ENCODE data around the gene MGAT3. TPM values are rescaled to one million over a fixed set of nuclear protein-coding genes. Genes with fewer than 3 reads are reported as not detected.

Gene MGAT3
- total RNA-seq, 1 experiment from 2014 or later, result 0.20 TPM

DNA sequence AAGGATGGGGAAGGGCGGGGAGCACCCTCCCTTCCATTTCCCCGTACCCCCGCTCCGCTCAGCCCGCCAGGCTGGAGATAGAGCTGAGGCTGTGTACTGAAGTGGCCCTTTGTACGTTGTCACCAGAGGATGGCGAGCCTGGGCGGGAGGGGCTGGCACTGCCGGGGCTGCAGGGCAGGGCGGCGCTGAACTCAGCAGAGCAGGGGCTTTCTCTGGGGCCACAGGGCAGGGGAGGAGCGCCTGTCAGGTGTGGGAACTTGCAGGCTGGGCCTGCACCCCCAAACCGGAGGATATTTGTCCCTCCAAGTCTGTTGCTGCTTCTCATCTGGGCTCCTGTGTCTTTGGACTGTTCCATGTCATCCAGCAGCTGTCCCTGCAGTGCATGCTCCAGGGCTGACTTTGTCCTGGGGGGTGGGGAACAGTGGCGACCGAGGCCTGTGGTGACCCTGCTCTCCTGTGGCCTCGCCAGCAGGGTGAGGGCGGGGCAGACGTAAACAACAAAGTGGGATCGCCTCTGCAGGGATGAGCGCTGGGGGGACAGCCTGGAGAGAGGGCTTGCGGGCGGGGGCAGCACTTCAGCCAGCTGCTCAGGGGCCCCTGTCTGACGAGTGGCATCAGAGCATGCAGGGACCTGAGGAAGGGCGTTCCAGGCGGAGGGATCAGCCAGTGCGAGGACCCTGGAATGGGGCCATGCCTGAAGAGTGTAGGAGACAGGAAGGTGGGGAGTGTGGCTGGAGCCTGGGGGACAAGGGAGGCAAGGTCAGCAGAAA is 13.1 kb downstream of the MGAT3 start:
- Histone ChIP-seq H3K9ac (ENCODE audit: low read length) (no peak overlapping the region), H3K27ac (ENCODE audit: low read depth, low read length) (no peak overlapping the region), H3K4me2 (ENCODE audit: low read length) (no peak overlapping the region), H2AFZ (ENCODE audit: low read depth, low read length, poor library complexity, severe bottlenecking) (no peak overlapping the region), H3K79me2 (ENCODE audit: insufficient read depth, low read length) (no peaks in the 10 kb centered on the region), H3K9me3 (ENCODE audit: control insufficient read depth in 1 of 2, insufficient read depth in 1 of 2, low read depth in 1 of 2, low read length in 2 of 2) (no peaks in the 10 kb centered on the region), H3K27me3 (ENCODE audit: insufficient read depth, low read length) (no peaks in the 10 kb centered on the region), H3K9me2 (ENCODE audit: insufficient read depth) (no peaks in the 10 kb centered on the region), H3K4me3 (replicated peaks in 1 of 2; ENCODE audit: low read depth in 1 of 2, low read length in 2 of 2) (no peak overlapping the region), H3K36me3 (ENCODE audit: control insufficient read depth in 1 of 2, insufficient read depth in 2 of 2, low read length in 2 of 2) (no peaks in the 10 kb centered on the region), H4K20me1 (ENCODE audit: insufficient read depth) (no peaks in the 10 kb centered on the region), H3K4me1 (ENCODE audit: control insufficient read depth in 1 of 2, insufficient read depth in 2 of 2, low read length in 2 of 2) (peaks cover 0 to 13% of the 10 kb centered on the region in 2 experiments; a peak in 1 of 4 replicates)
- no TSS peak for BruUV-seq (replicated peaks)
- no peak for TF ChIP-seq CBX3 (IDR thresholded peaks at IDR 0.05; ENCODE audit: low read depth)
- TF ChIP-seq SIN3A (IDR thresholded peaks at IDR 0.05; ENCODE audit: low read depth), result no peak
- TF ChIP-seq EZH2phosphoT487 (IDR thresholded peaks at IDR 0.05; ENCODE audit: borderline replicate concordance), result no peak
- no peak for TF ChIP-seq TCF7L2 (IDR thresholded peaks at IDR 0.05; ENCODE audit: borderline replicate concordance, extremely low read depth, insufficient read depth, insufficient read length)
- TF ChIP-seq, protein P1, sequence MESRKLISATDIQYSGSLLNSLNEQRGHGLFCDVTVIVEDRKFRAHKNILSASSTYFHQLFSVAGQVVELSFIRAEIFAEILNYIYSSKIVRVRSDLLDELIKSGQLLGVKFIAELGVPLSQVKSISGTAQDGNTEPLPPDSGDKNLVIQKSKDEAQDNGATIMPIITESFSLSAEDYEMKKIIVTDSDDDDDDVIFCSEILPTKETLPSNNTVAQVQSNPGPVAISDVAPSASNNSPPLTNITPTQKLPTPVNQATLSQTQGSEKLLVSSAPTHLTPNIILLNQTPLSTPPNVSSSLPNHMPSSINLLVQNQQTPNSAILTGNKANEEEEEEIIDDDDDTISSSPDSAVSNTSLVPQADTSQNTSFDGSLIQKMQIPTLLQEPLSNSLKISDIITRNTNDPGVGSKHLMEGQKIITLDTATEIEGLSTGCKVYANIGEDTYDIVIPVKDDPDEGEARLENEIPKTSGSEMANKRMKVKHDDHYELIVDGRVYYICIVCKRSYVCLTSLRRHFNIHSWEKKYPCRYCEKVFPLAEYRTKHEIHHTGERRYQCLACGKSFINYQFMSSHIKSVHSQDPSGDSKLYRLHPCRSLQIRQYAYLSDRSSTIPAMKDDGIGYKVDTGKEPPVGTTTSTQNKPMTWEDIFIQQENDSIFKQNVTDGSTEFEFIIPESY (IDR thresholded peaks at IDR 0.05; ENCODE audit: extremely low read depth, insufficient replicate concordance, low read length), result no peak
- TF ChIP-seq POLR2A (IDR thresholded peaks at IDR 0.05; ENCODE audit: borderline replicate concordance, extremely low read depth, insufficient read depth, insufficient read length), result no peak
- TF ChIP-seq SRF (IDR thresholded peaks at IDR 0.05; ENCODE audit: low read depth), result no peak
- no peak for TF ChIP-seq JUND (IDR thresholded peaks at IDR 0.05)
- no peak for TF ChIP-seq FOSL1 (IDR thresholded peaks at IDR 0.05; ENCODE audit: low read depth)
- no peak for TF ChIP-seq ZFX (IDR thresholded peaks at IDR 0.05)
- TF ChIP-seq, protein P2, sequence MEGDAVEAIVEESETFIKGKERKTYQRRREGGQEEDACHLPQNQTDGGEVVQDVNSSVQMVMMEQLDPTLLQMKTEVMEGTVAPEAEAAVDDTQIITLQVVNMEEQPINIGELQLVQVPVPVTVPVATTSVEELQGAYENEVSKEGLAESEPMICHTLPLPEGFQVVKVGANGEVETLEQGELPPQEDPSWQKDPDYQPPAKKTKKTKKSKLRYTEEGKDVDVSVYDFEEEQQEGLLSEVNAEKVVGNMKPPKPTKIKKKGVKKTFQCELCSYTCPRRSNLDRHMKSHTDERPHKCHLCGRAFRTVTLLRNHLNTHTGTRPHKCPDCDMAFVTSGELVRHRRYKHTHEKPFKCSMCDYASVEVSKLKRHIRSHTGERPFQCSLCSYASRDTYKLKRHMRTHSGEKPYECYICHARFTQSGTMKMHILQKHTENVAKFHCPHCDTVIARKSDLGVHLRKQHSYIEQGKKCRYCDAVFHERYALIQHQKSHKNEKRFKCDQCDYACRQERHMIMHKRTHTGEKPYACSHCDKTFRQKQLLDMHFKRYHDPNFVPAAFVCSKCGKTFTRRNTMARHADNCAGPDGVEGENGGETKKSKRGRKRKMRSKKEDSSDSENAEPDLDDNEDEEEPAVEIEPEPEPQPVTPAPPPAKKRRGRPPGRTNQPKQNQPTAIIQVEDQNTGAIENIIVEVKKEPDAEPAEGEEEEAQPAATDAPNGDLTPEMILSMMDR (IDR thresholded peaks at IDR 0.05 in 2 of 3, conservative IDR thresholded peaks at IDR 0.05 in 1 of 3; ENCODE audit: borderline replicate concordance in 1 of 3, insufficient read depth in 1 of 3, low read depth in 2 of 3, low read length in 2 of 3), result no peak
- no peak for TF ChIP-seq ELF1 (IDR thresholded peaks at IDR 0.05; ENCODE audit: borderline replicate concordance, low read depth)
- TF ChIP-seq, protein P3, sequence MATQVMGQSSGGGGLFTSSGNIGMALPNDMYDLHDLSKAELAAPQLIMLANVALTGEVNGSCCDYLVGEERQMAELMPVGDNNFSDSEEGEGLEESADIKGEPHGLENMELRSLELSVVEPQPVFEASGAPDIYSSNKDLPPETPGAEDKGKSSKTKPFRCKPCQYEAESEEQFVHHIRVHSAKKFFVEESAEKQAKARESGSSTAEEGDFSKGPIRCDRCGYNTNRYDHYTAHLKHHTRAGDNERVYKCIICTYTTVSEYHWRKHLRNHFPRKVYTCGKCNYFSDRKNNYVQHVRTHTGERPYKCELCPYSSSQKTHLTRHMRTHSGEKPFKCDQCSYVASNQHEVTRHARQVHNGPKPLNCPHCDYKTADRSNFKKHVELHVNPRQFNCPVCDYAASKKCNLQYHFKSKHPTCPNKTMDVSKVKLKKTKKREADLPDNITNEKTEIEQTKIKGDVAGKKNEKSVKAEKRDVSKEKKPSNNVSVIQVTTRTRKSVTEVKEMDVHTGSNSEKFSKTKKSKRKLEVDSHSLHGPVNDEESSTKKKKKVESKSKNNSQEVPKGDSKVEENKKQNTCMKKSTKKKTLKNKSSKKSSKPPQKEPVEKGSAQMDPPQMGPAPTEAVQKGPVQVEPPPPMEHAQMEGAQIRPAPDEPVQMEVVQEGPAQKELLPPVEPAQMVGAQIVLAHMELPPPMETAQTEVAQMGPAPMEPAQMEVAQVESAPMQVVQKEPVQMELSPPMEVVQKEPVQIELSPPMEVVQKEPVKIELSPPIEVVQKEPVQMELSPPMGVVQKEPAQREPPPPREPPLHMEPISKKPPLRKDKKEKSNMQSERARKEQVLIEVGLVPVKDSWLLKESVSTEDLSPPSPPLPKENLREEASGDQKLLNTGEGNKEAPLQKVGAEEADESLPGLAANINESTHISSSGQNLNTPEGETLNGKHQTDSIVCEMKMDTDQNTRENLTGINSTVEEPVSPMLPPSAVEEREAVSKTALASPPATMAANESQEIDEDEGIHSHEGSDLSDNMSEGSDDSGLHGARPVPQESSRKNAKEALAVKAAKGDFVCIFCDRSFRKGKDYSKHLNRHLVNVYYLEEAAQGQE (IDR thresholded peaks at IDR 0.05; ENCODE audit: low read depth), result no peak
- no peak for DNase-seq (ENCODE audit: low read depth, low spot score)
- CTCF ChIA-PET, result no interaction called here
- POLR2A ChIA-PET, result no interaction called here
- RAD21 ChIA-PET (ENCODE audit: low non-redundant PET in 1 of 2, low total read pairs in 2 of 2, uncharacterized antibody in 2 of 2, unreplicated experiment in 2 of 2), result no interaction called here
- intact Hi-C loops (cut with micrococcal nuclease), result no loop called here
- ATAC-seq, result no peak

Measured in HCT116 (cell line).